Measurements from ENCODE around the gene SEZ6. TPM values are rescaled to one million over a fixed set of nuclear protein-coding genes. Genes with fewer than 3 reads are reported as not detected.

Gene SEZ6, protein sequence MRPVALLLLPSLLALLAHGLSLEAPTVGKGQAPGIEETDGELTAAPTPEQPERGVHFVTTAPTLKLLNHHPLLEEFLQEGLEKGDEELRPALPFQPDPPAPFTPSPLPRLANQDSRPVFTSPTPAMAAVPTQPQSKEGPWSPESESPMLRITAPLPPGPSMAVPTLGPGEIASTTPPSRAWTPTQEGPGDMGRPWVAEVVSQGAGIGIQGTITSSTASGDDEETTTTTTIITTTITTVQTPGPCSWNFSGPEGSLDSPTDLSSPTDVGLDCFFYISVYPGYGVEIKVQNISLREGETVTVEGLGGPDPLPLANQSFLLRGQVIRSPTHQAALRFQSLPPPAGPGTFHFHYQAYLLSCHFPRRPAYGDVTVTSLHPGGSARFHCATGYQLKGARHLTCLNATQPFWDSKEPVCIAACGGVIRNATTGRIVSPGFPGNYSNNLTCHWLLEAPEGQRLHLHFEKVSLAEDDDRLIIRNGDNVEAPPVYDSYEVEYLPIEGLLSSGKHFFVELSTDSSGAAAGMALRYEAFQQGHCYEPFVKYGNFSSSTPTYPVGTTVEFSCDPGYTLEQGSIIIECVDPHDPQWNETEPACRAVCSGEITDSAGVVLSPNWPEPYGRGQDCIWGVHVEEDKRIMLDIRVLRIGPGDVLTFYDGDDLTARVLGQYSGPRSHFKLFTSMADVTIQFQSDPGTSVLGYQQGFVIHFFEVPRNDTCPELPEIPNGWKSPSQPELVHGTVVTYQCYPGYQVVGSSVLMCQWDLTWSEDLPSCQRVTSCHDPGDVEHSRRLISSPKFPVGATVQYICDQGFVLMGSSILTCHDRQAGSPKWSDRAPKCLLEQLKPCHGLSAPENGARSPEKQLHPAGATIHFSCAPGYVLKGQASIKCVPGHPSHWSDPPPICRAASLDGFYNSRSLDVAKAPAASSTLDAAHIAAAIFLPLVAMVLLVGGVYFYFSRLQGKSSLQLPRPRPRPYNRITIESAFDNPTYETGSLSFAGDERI
- total RNA-seq (2021) (not detected in 2 replicates), Bru-seq, nascent RNA (not detected), BruChase-seq, experiment 1, labeled RNA remaining after a 2-hour chase (percentile 2 among the genes with signal in this experiment), BruChase-seq, experiment 2, labeled RNA remaining after a 6-hour chase (percentile 2 among the genes with signal in this experiment)
- long read RNA-seq, partial matches to known transcripts = 0 of 3 reads
- long read RNA-seq, other reads (novel, unspliced or antisense) = 3 of 3 reads

DNA sequence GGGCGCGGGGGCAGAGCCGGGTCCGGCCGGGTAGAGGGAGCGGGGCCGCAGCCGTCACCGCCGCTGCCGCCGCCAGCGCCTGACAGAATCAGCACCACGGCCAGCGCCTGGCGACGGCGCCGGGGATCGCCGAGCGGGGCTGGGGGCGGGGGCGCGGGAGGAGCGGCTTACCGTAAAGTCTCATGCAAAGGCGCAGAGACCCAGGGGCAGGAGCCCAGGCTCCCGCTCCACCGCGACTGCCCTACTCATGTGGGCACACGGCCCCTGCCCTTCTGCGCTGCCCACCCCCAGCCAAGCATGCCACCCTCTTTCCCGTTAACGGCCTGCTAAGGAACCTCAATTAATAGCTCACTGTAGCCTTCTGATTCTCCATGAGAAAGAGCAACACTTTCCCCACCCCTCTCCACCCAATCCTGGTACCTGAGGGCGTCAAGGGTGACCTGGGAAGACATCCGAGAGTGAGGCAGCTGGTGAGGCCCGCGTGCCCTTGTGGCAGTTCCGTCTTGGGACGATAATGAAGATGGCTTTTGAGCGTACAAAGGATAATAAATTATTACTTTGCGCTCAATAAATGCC is at the start of gene SEZ6:
SEZ6 (minus strand) TSS at position 98 of the 576 bp plus-strand sequence. CDS start 164 bp downstream, outside the sequence.
- CTCF ChIA-PET = no interaction called here
- H2AFZ ChIP-seq = no peak within 1 kb of the TSS
- no TSS peak for BruUV-seq (replicated peaks)

DNA sequence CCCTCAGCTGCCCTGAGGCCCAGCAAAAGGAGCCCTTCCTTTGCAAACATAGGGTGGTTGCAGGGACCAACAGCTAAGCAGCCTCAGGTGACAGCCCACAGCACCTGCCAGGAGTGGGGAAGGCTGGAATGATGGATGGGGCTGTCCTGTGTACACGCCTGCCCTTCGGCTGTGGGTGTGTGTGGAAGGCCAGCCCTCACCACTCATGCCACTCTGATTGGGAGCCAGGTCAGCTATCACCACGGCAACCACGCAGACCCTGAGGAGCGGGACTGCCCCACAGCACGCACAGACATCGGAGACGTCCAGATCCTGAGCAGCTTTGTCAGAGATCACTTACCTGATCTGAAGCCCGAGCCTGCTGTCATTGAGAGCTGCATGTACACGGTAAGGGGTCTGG is 49.0 kb upstream of the SEZ6 start:
- Histone ChIP-seq H3K9me2 (ENCODE audit: insufficient read depth) (no peaks in the 10 kb centered on the region), H3F3A (ENCODE audit: insufficient read depth, low read depth) (no peaks in the 10 kb centered on the region), H3K4me3 (no peak overlapping the region), H2AFZ (no peak overlapping the region), H3K27me3 (ENCODE audit: insufficient read depth, low read depth) (no peaks in the 10 kb centered on the region), H3K9me3 (ENCODE audit: insufficient read depth, low read depth) (no peaks in the 10 kb centered on the region), H3K36me3 (ENCODE audit: low read depth) (no peaks in the 10 kb centered on the region), H4K20me1 (ENCODE audit: insufficient read depth) (no peaks in the 10 kb centered on the region), H3K4me2 (no peak overlapping the region), H3K27ac (no peak overlapping the region), H3K4me1 (replicated peaks; ENCODE audit: insufficient read depth) (peaks cover 6% of the 10 kb centered on the region; the same call in 1 of the 2 replicates), H3K79me2 (ENCODE audit: low read depth) (no peaks in the 10 kb centered on the region)
- ChIA-PET CTCF (no interaction called here), POLR2A (ENCODE audit: unreplicated experiment) (no interaction called here)
- intact Hi-C loops (cut with micrococcal nuclease; ENCODE audit: unreplicated experiment) = no loop called here
- no TSS peak for BruUV-seq (replicated peaks)
- no peak for TF ChIP-seq EZH2 (IDR thresholded peaks at IDR 0.05; ENCODE audit: low read depth)
- TF ChIP-seq, protein P1, sequence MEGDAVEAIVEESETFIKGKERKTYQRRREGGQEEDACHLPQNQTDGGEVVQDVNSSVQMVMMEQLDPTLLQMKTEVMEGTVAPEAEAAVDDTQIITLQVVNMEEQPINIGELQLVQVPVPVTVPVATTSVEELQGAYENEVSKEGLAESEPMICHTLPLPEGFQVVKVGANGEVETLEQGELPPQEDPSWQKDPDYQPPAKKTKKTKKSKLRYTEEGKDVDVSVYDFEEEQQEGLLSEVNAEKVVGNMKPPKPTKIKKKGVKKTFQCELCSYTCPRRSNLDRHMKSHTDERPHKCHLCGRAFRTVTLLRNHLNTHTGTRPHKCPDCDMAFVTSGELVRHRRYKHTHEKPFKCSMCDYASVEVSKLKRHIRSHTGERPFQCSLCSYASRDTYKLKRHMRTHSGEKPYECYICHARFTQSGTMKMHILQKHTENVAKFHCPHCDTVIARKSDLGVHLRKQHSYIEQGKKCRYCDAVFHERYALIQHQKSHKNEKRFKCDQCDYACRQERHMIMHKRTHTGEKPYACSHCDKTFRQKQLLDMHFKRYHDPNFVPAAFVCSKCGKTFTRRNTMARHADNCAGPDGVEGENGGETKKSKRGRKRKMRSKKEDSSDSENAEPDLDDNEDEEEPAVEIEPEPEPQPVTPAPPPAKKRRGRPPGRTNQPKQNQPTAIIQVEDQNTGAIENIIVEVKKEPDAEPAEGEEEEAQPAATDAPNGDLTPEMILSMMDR (conservative IDR thresholded peaks at IDR 0.05) = no peak
- DNase-seq = no peak

More for the DNA sequence above, at the start of gene SEZ6:
- Histone ChIP-seq H3K27ac (no peak within 1 kb of the TSS), H3F3A (ENCODE audit: insufficient read depth, low read depth) (no peaks in the 10 kb centered on the region), H3K36me3 (ENCODE audit: low read depth) (no peaks in the 10 kb centered on the region), H3K9me2 (ENCODE audit: insufficient read depth) (no peaks in the 10 kb centered on the region), H3K4me3 (no peak within 1 kb of the TSS), H3K9me3 (ENCODE audit: insufficient read depth, low read depth) (no peaks in the 10 kb centered on the region), H3K79me2 (ENCODE audit: low read depth) (no peaks in the 10 kb centered on the region), H3K4me1 (replicated peaks; ENCODE audit: insufficient read depth) (no peaks in the 10 kb centered on the region; the same call in 1 of the 2 replicates), H4K20me1 (ENCODE audit: insufficient read depth) (no peaks in the 10 kb centered on the region), H3K27me3 (ENCODE audit: insufficient read depth, low read depth) (peaks cover 72% of the 10 kb centered on the region), H3K4me2 (no peak within 1 kb of the TSS)
- TF ChIP-seq, protein P1 (conservative IDR thresholded peaks at IDR 0.05) = no peak
- TF ChIP-seq EZH2 (IDR thresholded peaks at IDR 0.05; ENCODE audit: low read depth) = no peak
- POLR2A ChIA-PET (ENCODE audit: unreplicated experiment) = no interaction called here
- DNase-seq = peak in 1 of 2 experiments; percentile 58
- intact Hi-C loops (cut with micrococcal nuclease; ENCODE audit: unreplicated experiment) = no loop called here

DNA sequence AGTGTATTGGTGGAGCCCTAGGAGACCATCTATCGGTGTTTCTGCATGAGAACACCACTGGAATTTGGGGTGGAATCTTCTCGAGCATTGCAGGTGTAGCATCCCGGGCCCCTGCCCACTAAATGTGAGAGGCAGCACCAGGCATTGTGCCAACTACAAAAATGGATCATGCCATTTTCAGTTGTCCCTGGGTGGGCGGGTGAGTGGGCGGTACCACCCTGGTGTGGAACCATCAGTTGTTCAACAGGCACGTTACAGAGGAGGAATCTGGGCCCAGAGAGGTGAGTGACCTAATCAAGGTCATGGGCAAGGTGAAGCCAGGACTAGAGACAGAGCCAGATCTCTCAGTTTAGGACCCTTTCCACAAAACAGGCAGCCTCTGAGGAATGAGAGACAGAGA is 45.9 kb upstream of the SEZ6 start:
- H3K4me1 ChIP-seq (replicated peaks; ENCODE audit: insufficient read depth) = no peaks in the 10 kb centered on the region
- CTCF ChIA-PET = no interaction called here
- intact Hi-C loops (cut with micrococcal nuclease; ENCODE audit: unreplicated experiment) = no loop called here
- H3K9me3 ChIP-seq (ENCODE audit: insufficient read depth, low read depth) = no peaks in the 10 kb centered on the region
- DNase-seq = no peak
- peaks cover 11% of the 10 kb centered on the region; the same call in 1 of the 2 replicates for H3K27me3 ChIP-seq (ENCODE audit: insufficient read depth, low read depth)
- H3F3A ChIP-seq (ENCODE audit: insufficient read depth, low read depth) = no peaks in the 10 kb centered on the region
- H3K9me2 ChIP-seq (ENCODE audit: insufficient read depth) = no peaks in the 10 kb centered on the region
- H3K27ac ChIP-seq = no peak overlapping the region
- no peaks in the 10 kb centered on the region for H3K36me3 ChIP-seq (ENCODE audit: low read depth)
- H3K4me3 ChIP-seq = no peak overlapping the region
- TF ChIP-seq, protein P1 (conservative IDR thresholded peaks at IDR 0.05) = no peak
- TF ChIP-seq EZH2 (IDR thresholded peaks at IDR 0.05; ENCODE audit: low read depth) = no peak
- H4K20me1 ChIP-seq (ENCODE audit: insufficient read depth) = no peaks in the 10 kb centered on the region
- no peak overlapping the region for H2AFZ ChIP-seq
- H3K4me2 ChIP-seq = no peak overlapping the region
- no peaks in the 10 kb centered on the region for H3K79me2 ChIP-seq (ENCODE audit: low read depth)
- POLR2A ChIA-PET (ENCODE audit: unreplicated experiment) = no interaction called here
- no TSS peak for BruUV-seq (replicated peaks)

All from PC-9 (cell line).